Fibroblast of lung (primary cell): ENCODE results near the gene LIPH. TPM values are rescaled to one million over a fixed set of nuclear protein-coding genes. Genes with fewer than 3 reads are reported as not detected.
A peak's percentile ranks its signal among the peaks of the same experiment; 100 is the strongest.

ENCODE experiments used
- DNase-seq, 2 donors: peaks; one replicate each; pipeline versions ENCODE4 v3.0.0 to v3.0.0-alpha.2; 2010; ENCODE audit warnings: low read depth in 2 of 2
- H2AFZ ChIP-seq: 2 replicates; pipeline ENCODE4 v1.5.1; 2012; ENCODE audit warnings: low read length, control low read depth, inconsistent platforms
- H3K27ac ChIP-seq: 2 replicates; pipeline ENCODE4 v1.5.1; 2011; ENCODE audit warnings: low read length, control low read depth; ENCODE audit not compliant: insufficient read depth
- H3K27me3 ChIP-seq: 2 replicates; pipeline ENCODE4 v1.5.1; 2011; ENCODE audit warnings: mild to moderate bottlenecking, low read length; ENCODE audit not compliant: control insufficient read depth, insufficient read depth
- H3K36me3 ChIP-seq: 2 replicates; pipeline ENCODE4 v1.5.1; 2011; ENCODE audit warnings: low read length; ENCODE audit not compliant: control insufficient read depth, insufficient read depth
- H3K4me1 ChIP-seq: 2 replicates; pipeline ENCODE4 v1.5.1; 2011; ENCODE audit warnings: low read length; ENCODE audit not compliant: control insufficient read depth, insufficient read depth; ENCODE audit errors: extremely low read depth
- H3K4me2 ChIP-seq: 2 replicates; pipeline ENCODE4 v1.5.1; 2011; ENCODE audit warnings: low read length, control low read depth; ENCODE audit not compliant: insufficient read depth; ENCODE audit errors: extremely low read depth
- H3K4me3 ChIP-seq, 4 experiments: fragments of 200-600 bp in 1 of 4; sonication (generic) in 1 of 4; replicated peaks in 1 of 4; 2 replicates each; pipeline ENCODE4 v1.5.1; 2011 to 2016; ENCODE audit warnings: low read length in 4 of 4, low read depth in 3 of 4, mild to moderate bottlenecking in 3 of 4, control low read depth in 2 of 4, inconsistent platforms in 1 of 4, mixed read lengths in 1 of 4; ENCODE audit not compliant: insufficient read depth in 1 of 4; ENCODE audit errors: control extremely low read depth in 1 of 4
- H3K79me2 ChIP-seq: 2 replicates; pipeline ENCODE4 v1.5.1; 2012; ENCODE audit warnings: mild to moderate bottlenecking, low read length, inconsistent platforms; ENCODE audit not compliant: control insufficient read depth, insufficient read depth
- H3K9ac ChIP-seq: 2 replicates; pipeline ENCODE4 v1.5.1; 2011; ENCODE audit warnings: mild to moderate bottlenecking, low read length, control low read depth; ENCODE audit not compliant: insufficient read depth
- H3K9me3 ChIP-seq: 2 replicates; pipeline ENCODE4 v1.5.1; 2012; ENCODE audit warnings: low read depth, low read length; ENCODE audit not compliant: control insufficient read depth, insufficient read depth
- H4K20me1 ChIP-seq: 2 replicates; pipeline ENCODE4 v1.5.1; 2011; ENCODE audit warnings: low read length; ENCODE audit not compliant: control insufficient read depth, insufficient read depth; ENCODE audit errors: extremely low read depth
- CTCF ChIP-seq, 2 donors: IDR thresholded peaks in 1 of 2; conservative IDR thresholded peaks in 1 of 2; 1 replicate in 1 of 2; 2 replicates in 1 of 2; pipeline ENCODE4 v1.5.1; 2011 to 2012; ENCODE audit warnings: low read length in 2 of 2, control low read depth in 1 of 2, inconsistent platforms in 1 of 2, low read depth in 1 of 2, mild to moderate bottlenecking in 1 of 2
- EZH2 ChIP-seq: IDR thresholded peaks from 2 replicates; pipeline ENCODE4 v1.5.1; 2012; ENCODE audit warnings: low read length, control low read depth, mild to moderate bottlenecking; ENCODE audit errors: missing control alignments
- polyA plus RNA-seq, 2 donors: library from polyadenylated mRNA; depleted of rRNA in 1 of 2; stranded (reverse) in 1 of 2; unstranded in 1 of 2; fragments of >200 nt; gene quantifications; 2 replicates each; pipeline ENCODE4 v1.2.1, GENCODE V29; 2011 to 2012; ENCODE audit warnings: missing spikeins in 1 of 2
- total RNA-seq: library from RNA; depleted of rRNA; stranded (reverse); fragments of >200 nt; gene quantifications from 2 replicates; pipeline ENCODE4 v1.2.1, GENCODE V29; 2014

LIPH gene
- total and polyA plus RNA-seq, 2 donors (not counting 1 experiment from before 2014, with no cell fraction given): 0.32 TPM; not detected in 1

DNA sequence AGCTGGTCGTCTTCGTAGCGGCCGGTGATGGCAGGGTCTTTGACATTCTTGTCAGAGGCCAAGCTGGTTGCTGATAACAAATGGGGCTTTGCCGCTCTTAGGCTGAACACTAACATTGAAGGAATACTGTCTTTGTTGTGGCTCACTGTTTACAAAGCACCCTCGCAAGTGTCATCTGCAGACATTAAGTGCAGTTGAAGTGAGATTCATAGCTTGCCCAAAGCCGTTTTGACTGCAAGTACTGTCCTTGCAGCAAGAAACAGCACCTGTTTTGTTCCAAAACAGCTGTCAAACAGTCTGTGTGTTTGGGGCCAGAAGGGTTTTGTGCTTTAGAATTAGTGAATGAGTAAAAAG lies 34.3 kb upstream of the LIPH start:
- Histone ChIP-seq H4K20me1 (no peaks in the 10 kb centered on the region), H3K9ac (peak overlapping the region; percentile 97), H3K4me3 (peak overlapping the region; percentile 88 to 98 (median 94)), H3K4me2 (peak overlapping the region; percentile 100), H3K4me1 (peaks cover 3% of the 10 kb centered on the region), H2AFZ (peak overlapping the region; percentile 62), H3K9me3 (no peaks in the 10 kb centered on the region), H3K79me2 (peaks cover 14% of the 10 kb centered on the region), H3K36me3 (no peaks in the 10 kb centered on the region), H3K27me3 (no peaks in the 10 kb centered on the region), H3K27ac (peak overlapping the region; percentile 96)
- TF ChIP-seq CTCF (conservative IDR thresholded peaks at IDR 0.05 in 1 of 2, IDR thresholded peaks at IDR 0.05 in 1 of 2; ENCODE audit: low read depth in 1 of 2, low read length in 2 of 2) (no peak), EZH2 (no peak)
- no peak for DNase-seq

DNA sequence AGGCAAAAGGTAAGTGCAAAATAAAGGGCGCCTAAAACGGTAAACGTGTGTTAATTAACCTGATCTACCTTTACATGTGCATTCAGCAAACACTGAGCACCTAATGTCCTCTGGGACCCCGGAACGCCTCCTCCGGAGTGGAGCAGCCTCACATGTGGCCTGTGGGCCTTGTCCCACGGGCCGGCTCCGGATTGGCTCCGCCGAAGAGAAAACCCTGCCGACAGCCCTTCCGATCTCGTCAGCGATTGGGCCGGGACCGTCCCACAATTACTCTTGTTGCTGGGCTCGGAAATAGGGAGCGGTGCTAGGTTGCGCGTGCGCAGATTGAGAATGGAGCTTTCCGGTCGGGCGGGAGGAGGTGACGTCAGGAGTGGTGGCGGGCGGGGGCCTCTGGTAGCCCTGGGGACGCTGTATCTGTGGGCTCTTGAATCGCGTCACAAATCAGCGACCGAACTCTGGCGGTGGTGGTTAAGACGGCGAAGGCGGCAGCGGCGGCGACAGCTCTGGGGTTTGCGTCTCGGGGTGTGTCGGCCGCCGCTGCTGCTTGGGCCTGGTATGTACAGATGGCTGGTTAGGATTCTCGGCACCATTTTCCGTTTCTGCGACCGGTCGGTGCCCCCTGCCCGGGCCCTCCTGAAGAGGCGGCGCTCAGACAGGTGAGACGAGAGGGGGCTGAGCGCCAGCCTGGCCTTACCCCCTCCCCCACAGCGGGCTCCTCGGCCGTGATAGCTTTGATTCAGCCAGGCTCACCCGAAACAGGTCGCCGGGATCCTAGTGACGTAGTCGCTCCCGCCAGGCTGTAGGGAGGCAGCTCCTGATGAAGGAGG lies 33.7 kb upstream of the LIPH start, which contains the start of gene SENP2:
SENP2 (plus strand) TSS at position 437 of the 827 bp plus-strand sequence; CDS start at position 556, 119 bp downstream.
- Histone ChIP-seq H4K20me1 (no peaks in the 10 kb centered on the region), H2AFZ (peak within 1 kb of the TSS; percentile 62), H3K27ac (peak within 1 kb of the TSS; percentile 96), H3K9me3 (no peaks in the 10 kb centered on the region), H3K79me2 (peaks cover 14% of the 10 kb centered on the region), H3K36me3 (no peaks in the 10 kb centered on the region), H3K4me2 (peak within 1 kb of the TSS; percentile 100), H3K4me3 (peak within 1 kb of the TSS; percentile 88 to 98 (median 94)), H3K4me1 (peaks cover 3% of the 10 kb centered on the region), H3K9ac (peak within 1 kb of the TSS; percentile 97), H3K27me3 (no peaks in the 10 kb centered on the region)
- no peak for TF ChIP-seq EZH2
- no peak for TF ChIP-seq CTCF (conservative IDR thresholded peaks at IDR 0.05 in 1 of 2, IDR thresholded peaks at IDR 0.05 in 1 of 2; ENCODE audit: low read depth in 1 of 2, low read length in 2 of 2)
- DNase-seq: peak; percentile 97 to 99

GRCh38 chr3:185585518-185585858 lies 33.1 kb upstream of the LIPH start:
- H3K36me3 ChIP-seq: no peaks in the 10 kb centered on the region
- no peak for TF ChIP-seq CTCF (conservative IDR thresholded peaks at IDR 0.05 in 1 of 2, IDR thresholded peaks at IDR 0.05 in 1 of 2; ENCODE audit: low read depth in 1 of 2, low read length in 2 of 2)
- no peak for DNase-seq
- no peaks in the 10 kb centered on the region for H3K27me3 ChIP-seq
- peak overlapping the region; percentile 13 to 96 (median 56) for H3K4me3 ChIP-seq
- peak overlapping the region; percentile 52 for H2AFZ ChIP-seq
- peaks cover 3% of the 10 kb centered on the region for H3K4me1 ChIP-seq
- H4K20me1 ChIP-seq: no peaks in the 10 kb centered on the region
- no peak overlapping the region for H3K9ac ChIP-seq
- H3K4me2 ChIP-seq: peak overlapping the region; percentile 76
- peaks cover 14% of the 10 kb centered on the region for H3K79me2 ChIP-seq
- peak overlapping the region; percentile 38 for H3K27ac ChIP-seq
- no peaks in the 10 kb centered on the region for H3K9me3 ChIP-seq
